Spleen (tissue), 11 donors: ENCODE results near the gene NUP214. TPM values are rescaled to one million over a fixed set of nuclear protein-coding genes. Genes with fewer than 3 reads are reported as not detected.
A peak's percentile ranks its signal among the peaks of the same experiment; 100 is the strongest.

Source experiments
- DNase-seq: peaks from one replicate; pipeline ENCODE4 v3.0.0-alpha.2; 2020
- H3K27ac ChIP-seq, 8 donors: fragments of 200-600 bp; sonication (generic) in 7 of 8; 1 replicate in 4 of 8; 2 replicates in 4 of 8; pipeline versions ENCODE4 v1.5.0 to v1.8.0; 2016 to 2021; ENCODE audit warnings: inconsistent platforms in 4 of 8, mild to moderate bottlenecking in 4 of 8, moderate library complexity in 1 of 8
- H3K27me3 ChIP-seq, 7 donors: fragments of 200-600 bp; sonication (generic) in 6 of 7; replicated peaks in 1 of 7; 1 replicate in 4 of 7; 2 replicates in 3 of 7; pipeline versions ENCODE4 v1.5.0 to v1.8.0; 2016 to 2021; ENCODE audit warnings: inconsistent platforms in 3 of 7, mild to moderate bottlenecking in 1 of 7
- H3K36me3 ChIP-seq, 6 donors: fragments of 200-600 bp; sonication (generic) in 5 of 6; 1 replicate in 4 of 6; 2 replicates in 2 of 6; pipeline versions ENCODE4 v1.5.0 to v1.8.0; 2016 to 2021; ENCODE audit warnings: inconsistent platforms in 2 of 6
- H3K4me1 ChIP-seq, 6 donors: fragments of 200-600 bp; sonication (generic) in 5 of 6; 1 replicate in 3 of 6; 2 replicates in 3 of 6; pipeline versions ENCODE4 v1.5.0 to v1.8.0; 2016 to 2021; ENCODE audit warnings: inconsistent platforms in 3 of 6
- H3K4me3 ChIP-seq, 8 donors: fragments of 200-600 bp; sonication (generic) in 7 of 8; 1 replicate in 4 of 8; 2 replicates in 4 of 8; pipeline versions ENCODE4 v1.5.0 to v1.8.0; 2016 to 2021; ENCODE audit warnings: inconsistent platforms in 4 of 8, mild to moderate bottlenecking in 4 of 8, moderate library complexity in 2 of 8
- H3K9me3 ChIP-seq, 8 donors: fragments of 200-600 bp; sonication (generic) in 7 of 8; 1 replicate in 4 of 8; 2 replicates in 4 of 8; pipeline versions ENCODE4 v1.5.0 to v1.8.0; 2016 to 2021; ENCODE audit warnings: inconsistent platforms in 4 of 8
- POLR2A ChIP-seq, 3 donors: fragments of 450-650 bp; IDR thresholded peaks; one replicate each; pipeline ENCODE4 v1.5.1; 2017; ENCODE audit warnings: antibody characterized with exemption in 3 of 3, mild to moderate bottlenecking in 1 of 3
- POLR2AphosphoS5 ChIP-seq, 3 donors: sonication (generic); formaldehyde crosslinking; IDR thresholded peaks; one replicate each; pipeline ENCODE4 v1.5.1; 2017; ENCODE audit warnings: antibody characterized with exemption in 3 of 3
- WGBS, 5 donors: extraction: QIAGEN DNeasy Blood & Tissue Kit in 3 of 5; methylation state at CpG; one replicate each; pipeline versions ENCODE4 v1.1.5 to v1.1.7; 2013 to 2018; 5-methylcytosine and 5-hydroxymethylcytosine counted together
- intact Hi-C: fragments of 100-400 bp; cut with DNase I; formaldehyde crosslinking; loops from one replicate; pipeline ENCODE4 v1.15.0; 2023; ENCODE audit warnings: low total_unique reads
- polyA plus RNA-seq, 3 donors: library from polyadenylated mRNA; stranded (reverse); fragments of 200-250 nt; gene quantifications; one replicate each; pipeline ENCODE4 v1.2.1, GENCODE V29; 2013
- total RNA-seq, 7 donors: library from RNA; depleted of rRNA in 3 of 7; stranded (reverse); fragments of >200 nt in 3 of 7; fragmentation: NEBNext Ultra II Directional in 4 of 7; extraction: Animal tissue kit (Norgen Biotek cat#: 25700) in 4 of 7; gene quantifications; one replicate each; pipeline versions ENCODE4 v1.1.0 to v1.2.1, GENCODE V29; 2016 to 2021
- TF ChIP-seq, protein P1 (sequence below), 11 experiments: fragments of 200-600 bp in 7 of 11; fragments of 450-650 bp in 4 of 11; sonication (generic) in 4 of 11; IDR thresholded peaks in 8 of 11; conservative IDR thresholded peaks in 3 of 11; 1 replicate in 7 of 11; 2 replicates in 4 of 11; pipeline versions ENCODE4 v1.4.0 to v1.8.0; 2016 to 2021; ENCODE audit warnings: antibody characterized with exemption in 11 of 11, inconsistent platforms in 4 of 11, mild to moderate bottlenecking in 1 of 11
- donor health status: healthy with polysubstance abuse.
- donor health status: DM: no; HTN: no; CAD: no; lungs with moderate emphysema.
- donor health status: DM: no; HTN: no; CAD: no.
- donor health status: Bipolar disorder and iron deficiency.
- donor health status: healthy.
- donor health status: DM: no; HTN: no; CAD: no.
- donor health status: DM: yes; HTN: yes; CAD: no.

The NUP214 gene
- total and polyA plus RNA-seq, 10 donors: 21.4 to 182 (median 121) TPM

- intact Hi-C loops: loop anchor here (10.0 kb wide), 1 partner anchor 47 kb away; the partner anchor contains the start of gene PLPP7
- H3K27me3 ChIP-seq: no peaks in the 10 kb centered on the region
- H3K4me3 ChIP-seq: peak overlapping the region in 6 of 8 donors; percentile 5 to 47 (median 11)
- WGBS, 5 donors: 2 to 14% (median 9%) methylated on average over 11 of the region's 11 CpGs
- H3K36me3 ChIP-seq: peaks cover 0 to 36% (median 26%) of the 10 kb centered on the region in 6 donors
- TF ChIP-seq POLR2AphosphoS5 (IDR thresholded peaks at IDR 0.05) (peak; percentile 68 to 93 (median 78)), POLR2A (IDR thresholded peaks at IDR 0.05) (no peak)
- TF ChIP-seq, protein P1, sequence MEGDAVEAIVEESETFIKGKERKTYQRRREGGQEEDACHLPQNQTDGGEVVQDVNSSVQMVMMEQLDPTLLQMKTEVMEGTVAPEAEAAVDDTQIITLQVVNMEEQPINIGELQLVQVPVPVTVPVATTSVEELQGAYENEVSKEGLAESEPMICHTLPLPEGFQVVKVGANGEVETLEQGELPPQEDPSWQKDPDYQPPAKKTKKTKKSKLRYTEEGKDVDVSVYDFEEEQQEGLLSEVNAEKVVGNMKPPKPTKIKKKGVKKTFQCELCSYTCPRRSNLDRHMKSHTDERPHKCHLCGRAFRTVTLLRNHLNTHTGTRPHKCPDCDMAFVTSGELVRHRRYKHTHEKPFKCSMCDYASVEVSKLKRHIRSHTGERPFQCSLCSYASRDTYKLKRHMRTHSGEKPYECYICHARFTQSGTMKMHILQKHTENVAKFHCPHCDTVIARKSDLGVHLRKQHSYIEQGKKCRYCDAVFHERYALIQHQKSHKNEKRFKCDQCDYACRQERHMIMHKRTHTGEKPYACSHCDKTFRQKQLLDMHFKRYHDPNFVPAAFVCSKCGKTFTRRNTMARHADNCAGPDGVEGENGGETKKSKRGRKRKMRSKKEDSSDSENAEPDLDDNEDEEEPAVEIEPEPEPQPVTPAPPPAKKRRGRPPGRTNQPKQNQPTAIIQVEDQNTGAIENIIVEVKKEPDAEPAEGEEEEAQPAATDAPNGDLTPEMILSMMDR (IDR thresholded peaks at IDR 0.05 in 8 of 11, conservative IDR thresholded peaks at IDR 0.05 in 3 of 11): no peak
- peaks cover 7 to 70% (median 39%) of the 10 kb centered on the region in 6 donors for H3K4me1 ChIP-seq
- H3K9me3 ChIP-seq: peaks cover 0 to 3% (median 0%) of the 10 kb centered on the region in 8 donors
- peak; percentile 95 for DNase-seq
- H3K27ac ChIP-seq: peak overlapping the region; percentile 73 to 88 (median 83)
These were observed 112.6 kb downstream of the NUP214 start for GRCh38 chr9:131237931-131238401.

- intact Hi-C loops: loop anchor here (10.0 kb wide), 1 partner anchor 46 kb away; the partner anchor contains the start of gene PLPP7
- H3K27me3 ChIP-seq: no peaks in the 10 kb centered on the region
- WGBS, 5 donors: 18 to 43% (median 24%) methylated on average over 13 to 23 of the region's 23 CpGs
These were observed 113.1 kb downstream of the NUP214 start for GRCh38 chr9:131238402-131239021.

GRCh38 chr9:131239161-131239975 lies 114.0 kb downstream of the NUP214 start:
- Histone ChIP-seq H3K27me3 (no peaks in the 10 kb centered on the region), H3K9me3 (peaks cover 0 to 5% (median 0%) of the 10 kb centered on the region in 8 donors), H3K4me1 (peaks cover 7 to 58% (median 36%) of the 10 kb centered on the region in 6 donors), H3K4me3 (no peak overlapping the region), H3K36me3 (peaks cover 0 to 22% (median 12%) of the 10 kb centered on the region in 6 donors), H3K27ac (peak overlapping the region in 1 of 8 donors; percentile 83)
- no peak for DNase-seq
- TF ChIP-seq POLR2AphosphoS5 (IDR thresholded peaks at IDR 0.05) (peak in 1 of 3 donors; percentile 12), POLR2A (IDR thresholded peaks at IDR 0.05) (no peak)
- TF ChIP-seq, protein P1 (IDR thresholded peaks at IDR 0.05 in 8 of 11, conservative IDR thresholded peaks at IDR 0.05 in 3 of 11): no peak
- intact Hi-C loops: loop anchor here (10.0 kb wide), 1 partner anchor 45 kb away; the partner anchor contains the start of gene PLPP7
- 66 to 78% (median 68%) methylated on average over 17 to 23 of the region's 23 CpGs for WGBS, 5 donors

More at GRCh38 chr9:131238402-131239021, 113.1 kb downstream of the NUP214 start:
- TF ChIP-seq POLR2AphosphoS5 (IDR thresholded peaks at IDR 0.05): peak in 2 of 3 donors; percentile 25 to 56
- TF ChIP-seq, protein P1 (IDR thresholded peaks at IDR 0.05 in 8 of 11, conservative IDR thresholded peaks at IDR 0.05 in 3 of 11): no peak
- TF ChIP-seq POLR2A (IDR thresholded peaks at IDR 0.05): no peak
- Histone ChIP-seq H3K36me3 (peaks cover 0 to 31% (median 21%) of the 10 kb centered on the region in 6 donors), H3K4me1 (peaks cover 7 to 66% (median 39%) of the 10 kb centered on the region in 6 donors), H3K4me3 (peak overlapping the region in 6 of 8 donors; percentile 5 to 47 (median 11)), H3K9me3 (peaks cover 0 to 5% (median 0%) of the 10 kb centered on the region in 8 donors), H3K27ac (peak overlapping the region; percentile 73 to 88 (median 83))
- peak; percentile 86 for DNase-seq
